HG03439 (cell line): Measurements from ENCODE around the gene NR5A2.

ENCODE experiments used
- ATAC-seq: cut with Tn5 transposase; IDR thresholded peaks from one replicate; pipeline ENCODE4 v1.9.1; 2021; ENCODE audit warnings: mild to moderate bottlenecking, moderate library complexity; ENCODE audit not compliant: unreplicated experiment

NR5A2 gene

GRCh38 chr1:200027264-200027823, at the start of gene NR5A2:
Gene NR5A2, plus strand, starts transcription at chr1:200027710. Its CDS starts 138 bp downstream, at chr1:200027848.
- no peak for ATAC-seq

GRCh38 chr1:199978408-199978940, 49.0 kb upstream of the NR5A2 start:
- ATAC-seq = no peak

- ATAC-seq = no peak
These were observed 48.4 kb upstream of the NR5A2 start for GRCh38 chr1:199979071-199979470.

DNA sequence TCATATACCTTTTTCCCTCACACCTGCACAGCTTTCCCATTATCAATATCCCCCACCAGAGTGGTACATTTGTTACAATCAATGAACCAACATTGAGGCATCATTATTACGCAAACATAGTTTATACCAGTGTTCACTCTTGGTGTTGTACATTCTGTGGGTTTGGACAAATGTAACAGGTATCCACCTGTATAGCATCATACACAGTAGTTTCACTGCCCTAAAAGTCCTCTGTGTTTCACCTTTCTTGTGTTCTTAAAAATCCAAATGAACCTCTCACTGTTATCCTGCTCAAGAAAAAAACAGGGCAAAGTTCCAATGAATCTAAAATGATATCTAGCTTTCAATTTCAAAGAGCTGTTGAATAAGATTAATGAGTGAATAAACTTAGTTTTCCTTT, 45.9 kb upstream of the NR5A2 start:
- no peak for ATAC-seq

- ATAC-seq = no peak
These were observed 44.9 kb upstream of the NR5A2 start for GRCh38 chr1:199982606-199983005.

GRCh38 chr1:199983531-199983930, 44.0 kb upstream of the NR5A2 start:
- no peak for ATAC-seq

DNA sequence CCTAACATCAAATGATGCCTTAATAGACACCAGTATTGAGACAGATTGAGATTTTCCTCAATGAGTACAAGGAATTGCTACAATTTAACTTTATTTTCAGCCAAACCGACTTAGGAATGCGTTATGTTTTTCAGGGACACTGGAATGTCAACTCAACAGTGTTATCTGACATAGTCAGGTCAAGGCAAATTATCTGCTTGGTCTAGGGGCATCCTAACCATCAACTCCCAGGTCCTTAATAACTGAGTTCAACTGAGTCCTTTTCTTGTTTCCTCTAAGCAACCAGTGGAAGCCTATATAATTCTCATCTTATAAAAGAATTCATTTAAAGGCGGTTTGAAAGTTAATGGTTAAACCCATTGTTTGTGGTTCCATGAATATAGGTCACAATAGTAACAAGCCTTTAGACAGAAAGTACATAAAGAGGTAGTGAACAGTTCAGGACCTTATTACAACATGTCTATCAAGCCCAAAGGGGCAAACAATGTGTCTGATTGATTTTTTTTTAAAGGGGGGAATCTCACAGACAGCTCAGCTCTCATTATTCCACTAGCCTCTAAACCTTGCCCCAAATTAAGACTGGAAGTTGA, 32.3 kb upstream of the NR5A2 start:
- ATAC-seq = no peak

DNA sequence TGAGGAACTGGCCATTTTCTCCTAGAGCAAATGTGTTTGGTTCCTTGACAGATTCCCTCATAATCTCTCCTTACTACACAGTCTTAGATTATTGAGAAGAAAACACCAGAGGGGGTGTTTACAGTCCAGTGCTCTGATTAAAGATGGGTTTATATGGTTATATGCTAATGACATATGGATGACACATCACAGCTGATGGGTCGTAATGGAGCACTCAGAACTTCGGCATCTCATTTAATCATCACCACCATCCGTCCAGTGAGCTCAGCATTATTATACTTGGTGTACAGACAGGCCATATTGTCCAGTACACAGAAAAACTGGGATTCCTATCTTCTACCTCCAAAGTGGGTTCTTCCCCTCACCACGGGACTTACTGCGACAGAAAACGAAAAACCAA, 22.3 kb upstream of the NR5A2 start:
- no peak for ATAC-seq

- ATAC-seq = no peak
These were observed 20.8 kb upstream of the NR5A2 start for GRCh38 chr1:200006711-200007110.

DNA sequence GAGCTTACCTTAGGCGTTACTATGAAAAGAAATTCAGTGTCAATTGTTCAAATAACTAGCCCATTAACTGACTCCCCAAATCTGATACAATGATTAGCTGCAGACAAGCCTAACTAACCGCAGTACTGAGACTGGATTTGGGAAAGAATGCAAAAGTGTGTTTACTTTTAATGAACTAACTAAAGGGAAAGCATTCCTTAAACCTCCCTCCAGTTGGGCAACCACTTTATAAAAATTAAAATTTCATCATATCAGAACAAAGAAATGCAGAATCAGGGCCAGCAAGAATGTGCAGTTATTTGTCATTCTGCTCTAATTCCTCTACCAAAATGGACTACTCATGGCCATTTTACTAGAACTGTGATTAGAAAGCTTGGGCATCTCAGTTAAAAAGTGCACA, 11.7 kb upstream of the NR5A2 start:
- no peak for ATAC-seq

GRCh38 chr1:200021577-200022238, 5.8 kb upstream of the NR5A2 start:
- no peak for ATAC-seq

DNA sequence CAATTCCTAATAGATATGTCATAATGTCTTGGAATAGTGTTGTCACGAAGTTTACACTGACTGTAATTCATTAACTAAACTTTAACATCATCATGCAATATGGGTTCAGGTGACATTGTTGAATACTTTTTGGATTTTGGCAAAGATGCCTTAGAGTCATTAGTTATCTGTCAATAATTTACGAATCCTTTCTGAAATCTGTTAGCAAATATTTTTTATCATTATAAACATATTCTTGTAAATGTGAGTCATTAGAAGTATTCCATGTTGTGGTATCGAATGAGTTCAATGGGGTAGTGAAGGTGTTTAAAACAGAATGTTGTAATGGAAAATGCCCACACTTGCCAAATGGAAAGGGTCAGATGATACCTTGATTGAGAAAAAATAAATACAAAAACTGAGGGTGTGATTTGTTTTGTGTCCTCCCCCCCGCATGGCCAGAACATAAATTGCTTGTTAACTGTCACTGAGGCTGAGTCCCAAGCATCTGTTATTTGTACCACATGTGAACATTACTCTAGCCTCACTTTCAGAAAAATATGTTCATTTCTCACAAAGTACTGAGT, 5.2 kb upstream of the NR5A2 start:
- no peak for ATAC-seq

DNA sequence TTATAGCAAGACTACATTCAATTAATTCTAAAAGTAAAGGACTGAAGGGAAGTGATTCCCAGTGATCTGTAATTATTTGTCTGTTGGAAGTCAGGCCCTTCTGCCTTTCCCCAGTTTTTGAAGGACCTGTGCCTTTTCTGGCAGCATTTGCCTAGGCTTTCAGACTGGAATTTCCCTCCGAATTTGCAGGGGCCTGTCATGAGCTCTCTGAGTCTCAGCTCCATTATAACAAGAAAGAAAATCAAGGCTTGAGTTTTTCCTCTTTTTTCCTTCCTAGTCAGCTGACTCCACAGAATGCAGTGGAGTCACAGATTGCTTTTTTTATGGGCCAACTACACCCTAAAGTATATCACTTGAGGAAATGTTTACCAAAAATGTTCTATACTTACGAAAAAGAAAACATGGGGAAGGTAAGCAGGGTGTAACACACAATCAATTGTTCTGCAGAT, 1.1 kb downstream of the NR5A2 start:
- no peak for ATAC-seq

DNA sequence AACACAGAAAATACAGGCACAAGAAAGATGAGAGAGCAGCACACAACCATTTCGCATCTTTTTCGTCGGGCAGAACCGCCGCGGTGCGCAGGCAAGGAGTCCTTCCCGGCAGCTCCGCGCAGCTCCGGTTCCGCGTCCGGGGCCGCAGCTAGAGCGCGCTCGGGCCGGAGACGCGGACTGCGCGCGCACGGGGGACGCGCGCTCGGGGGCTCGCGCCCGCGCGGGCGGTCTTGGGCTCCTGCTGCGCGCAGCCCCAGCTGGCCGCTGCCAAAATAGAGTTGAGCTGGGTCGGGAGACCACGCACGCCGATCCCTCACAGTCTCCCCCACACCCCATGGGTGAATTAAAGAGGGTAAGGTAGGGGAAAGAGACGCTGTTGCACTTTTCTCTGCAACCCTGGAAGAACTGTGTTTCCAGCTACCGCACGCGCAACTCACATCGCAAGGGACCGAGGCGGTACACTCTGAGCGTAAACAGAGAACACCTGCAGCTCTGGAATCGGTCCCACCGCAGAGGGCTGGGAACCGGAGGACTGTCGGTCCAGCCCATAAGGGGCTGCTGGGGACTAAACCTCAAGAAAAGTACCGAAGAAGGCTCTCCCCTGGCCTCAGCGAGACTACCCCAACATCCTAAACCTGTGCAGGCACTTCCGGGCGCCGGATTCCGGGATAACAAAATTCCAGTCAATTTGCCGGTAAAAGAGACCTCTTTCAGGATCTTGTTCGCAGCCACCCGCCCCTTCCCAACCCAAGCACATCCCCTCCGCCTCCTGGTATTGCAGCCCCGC, 1.7 kb downstream of the NR5A2 start:
- ATAC-seq = no peak

DNA sequence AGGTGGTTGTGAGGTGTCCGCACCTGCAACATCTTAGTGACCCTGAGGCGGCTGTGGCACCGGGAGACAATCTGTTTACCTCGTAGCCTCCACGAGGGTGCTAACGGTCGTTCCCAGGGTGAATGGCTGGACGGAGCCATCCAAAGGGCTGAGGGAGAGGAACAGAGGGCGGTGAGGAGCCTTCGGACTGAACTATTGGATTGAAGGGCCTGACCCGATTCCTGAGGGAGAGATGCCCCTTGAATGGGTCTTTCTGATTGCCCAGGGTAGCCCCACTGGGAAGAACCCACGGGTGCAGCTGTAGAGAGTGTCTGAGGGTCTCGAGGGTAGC, 2.3 kb downstream of the NR5A2 start:
- no peak for ATAC-seq

DNA sequence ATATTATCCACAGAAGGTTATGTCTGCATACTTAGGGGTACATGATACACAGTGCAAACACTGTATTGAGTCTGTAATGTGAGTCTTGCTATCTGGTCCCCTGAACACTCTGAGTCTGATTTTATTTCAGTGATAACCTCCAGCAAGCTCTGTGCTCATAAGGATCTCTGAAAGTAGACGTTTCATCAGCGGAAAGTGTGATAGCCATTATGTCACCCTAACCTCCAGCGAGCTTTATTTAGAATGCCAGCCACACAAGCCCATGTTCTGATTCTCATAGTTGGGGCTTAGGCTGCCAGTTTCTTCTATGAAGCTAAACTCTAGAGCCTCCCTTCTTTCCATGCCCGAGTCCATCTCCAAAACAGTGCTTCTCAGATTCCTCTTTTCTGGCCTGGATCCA, 3.3 kb downstream of the NR5A2 start:
- ATAC-seq = no peak

DNA sequence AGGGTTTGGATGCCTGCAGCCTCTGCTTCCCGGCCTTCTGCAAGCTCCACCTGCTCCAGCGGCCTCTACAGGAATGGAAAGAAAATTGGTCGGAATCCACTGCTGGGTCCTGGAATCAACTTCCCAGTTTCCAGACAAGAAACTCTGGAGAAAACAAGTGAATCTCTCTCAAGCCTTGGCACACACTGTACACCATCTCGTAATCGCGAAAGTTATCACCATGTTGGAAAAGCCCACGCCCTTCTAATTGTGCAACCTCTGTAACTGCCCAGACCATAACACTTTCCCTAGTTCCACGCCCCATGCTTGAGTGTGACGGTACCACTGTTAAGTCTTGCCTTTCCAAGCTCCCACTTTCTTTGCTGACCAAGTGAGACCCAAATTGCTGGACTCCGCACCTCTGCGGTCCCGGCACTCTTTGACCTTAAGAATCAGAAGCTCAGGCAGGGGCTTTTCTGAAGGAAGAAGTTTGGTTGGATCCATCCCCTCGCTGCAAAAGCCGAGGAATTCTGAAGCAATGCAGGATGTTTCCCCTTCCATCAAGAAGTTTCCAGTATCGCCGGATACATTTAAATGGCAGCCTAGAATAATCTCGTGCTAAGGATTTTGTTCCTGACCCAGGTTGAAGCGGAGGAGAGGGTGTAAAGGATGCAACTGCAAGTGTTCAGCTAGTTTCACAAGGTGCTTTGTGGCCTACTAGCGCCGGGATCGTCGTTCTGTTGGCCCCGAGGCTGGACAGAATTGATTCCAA, 6.2 kb downstream of the NR5A2 start:
- no peak for ATAC-seq

GRCh38 chr1:200034262-200034557, 6.7 kb downstream of the NR5A2 start:
- no peak for ATAC-seq

- ATAC-seq = no peak
These were observed 7.4 kb downstream of the NR5A2 start for GRCh38 chr1:200034761-200035396.

- no peak for ATAC-seq
These were observed 8.0 kb downstream of the NR5A2 start for GRCh38 chr1:200035397-200035955.
